Astrocyte of the cerebellum (primary cell): ENCODE data around the gene ARIH2.

Experiments used
- DNase-seq: peaks from one replicate; pipeline ENCODE4 v3.0.0-alpha.2; 2011; ENCODE audit warnings: low read depth
- H3K4me3 ChIP-seq: 2 replicates; pipeline ENCODE4 v1.5.1; 2011; ENCODE audit warnings: mild to moderate bottlenecking, low read depth, low read length, moderate library complexity
- in situ Hi-C: cut with HindIII; loops from 2 replicates; pipeline ENCODE4 v1.10.0; 2017; ENCODE audit warnings: low sequenced_read_pairs
- TF ChIP-seq, protein P1 (sequence below): IDR thresholded peaks from 2 replicates; pipeline ENCODE4 v1.5.1; 2012; ENCODE audit warnings: low read length, low read depth, moderate library complexity, mild to moderate bottlenecking; ENCODE audit errors: missing control alignments

The ARIH2 gene

DNA sequence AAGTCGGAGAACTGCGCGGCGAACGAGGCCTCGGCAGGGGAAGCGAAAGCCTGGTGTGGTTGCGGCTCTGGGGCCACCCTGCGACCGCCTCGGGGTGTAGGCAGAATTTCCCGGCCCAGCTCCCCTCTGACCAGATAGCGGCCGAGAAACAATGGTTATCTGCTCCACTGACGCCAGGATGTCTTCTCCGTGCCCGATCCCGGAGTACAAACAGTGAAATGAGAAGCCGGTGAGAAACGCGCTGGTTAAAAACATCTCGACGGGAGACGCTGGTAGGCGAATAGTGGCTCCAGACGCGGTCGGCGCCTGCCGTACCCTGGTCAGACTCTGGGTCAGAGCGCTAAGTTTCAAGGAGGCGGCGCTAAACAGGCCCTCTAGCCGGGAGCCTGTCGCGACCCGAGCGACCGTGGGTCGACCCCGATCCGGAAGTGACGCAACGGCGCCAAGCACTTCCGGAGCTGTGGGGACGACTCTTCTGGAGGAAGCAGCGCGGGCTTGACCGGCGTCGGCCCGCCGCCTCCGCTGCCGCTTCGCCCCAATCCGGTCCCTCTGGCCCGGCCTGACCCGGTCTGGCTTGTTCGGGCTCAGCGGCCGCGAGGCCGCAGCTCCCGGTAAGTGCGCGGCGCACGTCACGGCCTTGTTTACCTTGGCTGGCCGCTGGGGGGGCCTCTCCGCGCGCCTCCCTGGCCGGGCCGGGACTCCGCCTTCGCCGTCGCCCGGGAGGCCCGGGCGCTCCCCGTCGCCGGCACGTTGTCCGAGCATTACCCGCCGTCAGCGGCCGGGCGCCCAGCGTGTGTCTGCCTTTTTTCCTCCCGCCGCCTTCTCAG is at the start of gene ARIH2:
Gene ARIH2 (plus strand): TSS at position 455 of the 827 bp plus-strand sequence. CDS start 8,717 bp downstream, outside the sequence.
- in situ Hi-C loops, result no loop called here
- TF ChIP-seq, protein P1, sequence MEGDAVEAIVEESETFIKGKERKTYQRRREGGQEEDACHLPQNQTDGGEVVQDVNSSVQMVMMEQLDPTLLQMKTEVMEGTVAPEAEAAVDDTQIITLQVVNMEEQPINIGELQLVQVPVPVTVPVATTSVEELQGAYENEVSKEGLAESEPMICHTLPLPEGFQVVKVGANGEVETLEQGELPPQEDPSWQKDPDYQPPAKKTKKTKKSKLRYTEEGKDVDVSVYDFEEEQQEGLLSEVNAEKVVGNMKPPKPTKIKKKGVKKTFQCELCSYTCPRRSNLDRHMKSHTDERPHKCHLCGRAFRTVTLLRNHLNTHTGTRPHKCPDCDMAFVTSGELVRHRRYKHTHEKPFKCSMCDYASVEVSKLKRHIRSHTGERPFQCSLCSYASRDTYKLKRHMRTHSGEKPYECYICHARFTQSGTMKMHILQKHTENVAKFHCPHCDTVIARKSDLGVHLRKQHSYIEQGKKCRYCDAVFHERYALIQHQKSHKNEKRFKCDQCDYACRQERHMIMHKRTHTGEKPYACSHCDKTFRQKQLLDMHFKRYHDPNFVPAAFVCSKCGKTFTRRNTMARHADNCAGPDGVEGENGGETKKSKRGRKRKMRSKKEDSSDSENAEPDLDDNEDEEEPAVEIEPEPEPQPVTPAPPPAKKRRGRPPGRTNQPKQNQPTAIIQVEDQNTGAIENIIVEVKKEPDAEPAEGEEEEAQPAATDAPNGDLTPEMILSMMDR, result peak; percentile 12
- peak within 1 kb of the TSS; percentile 54 for H3K4me3 ChIP-seq
- DNase-seq, result peak; percentile 78

DNA sequence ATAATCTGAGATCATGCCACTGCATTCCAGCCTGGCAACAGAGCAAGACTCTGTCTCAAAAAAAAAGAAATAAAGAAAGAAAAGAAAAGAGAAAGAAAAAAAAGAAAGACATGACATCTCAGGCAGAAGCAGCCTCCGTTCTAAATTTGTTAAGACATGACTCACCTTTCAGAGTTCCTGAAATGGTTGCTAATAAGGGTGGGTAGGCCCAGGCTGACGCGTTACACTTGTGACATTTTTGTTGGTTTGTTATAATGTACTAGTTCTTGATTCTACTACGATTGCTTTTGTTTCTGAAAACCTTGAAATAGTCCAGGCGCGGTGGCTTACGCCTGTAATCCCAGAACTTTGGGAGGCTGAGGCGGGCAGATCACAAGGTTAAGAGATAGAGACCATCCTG is 41.0 kb upstream of the ARIH2 start:
- in situ Hi-C loops, result no loop called here
- TF ChIP-seq, protein P1, result no peak
- DNase-seq, result no peak
- H3K4me3 ChIP-seq, result no peak overlapping the region

- H3K4me3 ChIP-seq, result no peak overlapping the region
- DNase-seq, result no peak
- TF ChIP-seq, protein P1, result no peak
- in situ Hi-C loops, result no loop called here
These were observed 39.2 kb upstream of the ARIH2 start for GRCh38 chr3:48879307-48879993.

GRCh38 chr3:48879994-48880377 is 38.7 kb upstream of the ARIH2 start:
- TF ChIP-seq, protein P1, result no peak
- no peak overlapping the region for H3K4me3 ChIP-seq
- in situ Hi-C loops, result no loop called here
- no peak for DNase-seq

DNA sequence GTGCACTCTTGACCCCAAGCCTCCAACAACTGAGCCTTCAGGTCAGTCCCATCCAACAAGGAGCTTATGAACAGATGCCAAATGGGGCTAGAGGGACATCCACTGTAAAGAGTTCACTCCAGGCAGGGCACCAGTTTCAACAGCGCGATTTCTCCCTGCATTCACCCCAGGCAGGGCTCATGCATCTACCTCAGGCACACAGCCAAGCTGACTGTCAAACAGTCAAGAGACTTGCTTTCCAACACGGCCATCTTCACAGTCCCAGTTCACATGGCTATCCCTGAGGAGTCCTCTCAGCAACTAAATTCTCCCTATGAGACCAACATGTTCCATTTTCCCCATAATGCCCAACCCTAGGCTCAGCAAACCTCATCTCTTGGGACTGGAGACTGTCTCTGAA is 37.6 kb upstream of the ARIH2 start:
- H3K4me3 ChIP-seq, result no peak overlapping the region
- no peak for DNase-seq
- TF ChIP-seq, protein P1, result no peak
- in situ Hi-C loops, result no loop called here

GRCh38 chr3:48881652-48882114 is 37.0 kb upstream of the ARIH2 start:
- TF ChIP-seq, protein P1, result no peak
- no peak for DNase-seq
- H3K4me3 ChIP-seq, result no peak overlapping the region
- in situ Hi-C loops, result no loop called here
